Fibroblast of skin of left biceps (primary cell): ENCODE measurements around the gene C10orf95.
A peak's percentile ranks its signal among the peaks of the same experiment; 100 is the strongest.

Source experiments
- DNase-seq, 2 experiments: peaks; one replicate each; pipeline ENCODE4 v3.0.0-alpha.2; 2013; ENCODE audit warnings: low read depth in 2 of 2

C10orf95 gene

DNA sequence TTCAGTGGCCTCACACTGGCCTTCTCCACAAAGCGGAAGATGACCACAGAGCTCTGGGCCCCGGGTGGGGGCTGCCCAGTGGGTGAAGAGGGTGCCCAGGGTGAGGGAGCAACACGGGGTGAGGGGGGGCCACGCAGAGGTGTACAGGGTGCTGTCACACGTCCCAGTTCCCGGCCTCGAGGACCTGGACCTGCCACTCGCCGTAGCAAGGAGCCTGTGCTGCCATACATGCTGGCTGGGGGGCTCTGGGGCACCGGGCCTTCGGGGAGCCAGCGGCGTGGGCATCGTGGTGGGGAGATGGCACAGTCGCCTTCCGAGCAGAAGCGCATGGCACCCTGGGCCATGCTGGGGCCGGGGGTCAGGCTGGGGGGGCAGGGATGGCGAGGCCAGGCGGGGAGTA is 34.6 kb downstream of the C10orf95 start:
- no peak for DNase-seq

DNA sequence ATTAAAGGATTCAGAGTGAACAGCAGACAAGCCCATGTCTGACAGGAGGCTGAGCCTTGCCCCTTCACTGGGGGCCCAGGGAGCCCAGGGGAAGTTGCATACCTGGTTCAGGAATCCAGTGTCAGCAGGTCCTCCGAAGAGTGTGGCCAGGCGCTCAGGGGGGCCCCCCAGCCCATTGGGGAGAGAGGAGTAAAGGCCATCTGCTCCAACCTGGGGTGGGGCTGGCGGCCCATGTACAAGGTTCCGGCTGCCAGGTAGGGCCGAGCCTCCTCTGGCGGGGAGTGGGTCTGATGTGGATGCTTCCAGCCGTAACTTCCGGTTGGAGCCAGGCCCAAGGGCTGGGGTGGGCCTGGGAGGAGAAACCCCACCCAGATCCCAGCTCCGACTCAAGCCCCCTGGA is 35.1 kb downstream of the C10orf95 start:
- no peak for DNase-seq

GRCh38 chr10:102414749-102415148 is 36.6 kb downstream of the C10orf95 start:
- DNase-seq: no peak

DNA sequence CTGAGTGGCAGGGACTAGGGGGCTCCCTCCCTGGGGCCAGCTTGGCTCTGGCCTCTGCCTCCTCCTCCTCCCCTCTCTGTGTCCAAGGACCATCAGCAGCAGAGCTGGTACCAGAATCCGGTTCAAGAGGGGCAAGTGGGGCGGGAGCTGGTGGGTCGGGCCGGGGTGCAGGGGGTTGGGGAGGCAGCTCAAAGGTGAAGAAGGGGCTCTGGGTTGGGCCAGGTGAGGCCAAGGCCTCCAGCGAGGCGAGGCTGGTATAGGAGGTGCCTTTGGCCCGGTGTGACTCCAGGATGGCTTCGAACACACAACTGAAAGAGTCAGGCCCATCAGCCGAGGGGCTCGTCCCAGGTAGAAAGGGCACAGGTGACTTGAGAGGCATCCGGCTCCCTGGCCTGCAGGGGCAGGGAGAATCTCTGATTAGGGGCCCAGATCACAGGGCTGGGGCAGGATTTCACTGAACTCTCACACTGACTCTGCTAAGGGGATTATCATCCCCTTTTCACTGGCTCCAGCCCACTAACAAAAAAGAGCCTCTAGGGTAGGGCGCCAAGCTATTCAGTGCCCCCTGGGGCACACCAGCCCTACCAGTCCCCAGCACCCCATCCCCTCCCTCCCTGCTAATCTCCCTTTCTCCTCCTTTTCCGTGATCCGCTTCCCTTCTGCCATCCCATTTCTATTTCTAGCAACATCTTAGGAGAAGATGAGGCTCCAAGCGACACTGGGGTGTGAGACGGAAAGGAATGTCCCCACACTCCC is 37.4 kb downstream of the C10orf95 start:
- DNase-seq: no peak

GRCh38 chr10:102413053-102413705 is 38.2 kb downstream of the C10orf95 start:
- DNase-seq: no peak

DNA sequence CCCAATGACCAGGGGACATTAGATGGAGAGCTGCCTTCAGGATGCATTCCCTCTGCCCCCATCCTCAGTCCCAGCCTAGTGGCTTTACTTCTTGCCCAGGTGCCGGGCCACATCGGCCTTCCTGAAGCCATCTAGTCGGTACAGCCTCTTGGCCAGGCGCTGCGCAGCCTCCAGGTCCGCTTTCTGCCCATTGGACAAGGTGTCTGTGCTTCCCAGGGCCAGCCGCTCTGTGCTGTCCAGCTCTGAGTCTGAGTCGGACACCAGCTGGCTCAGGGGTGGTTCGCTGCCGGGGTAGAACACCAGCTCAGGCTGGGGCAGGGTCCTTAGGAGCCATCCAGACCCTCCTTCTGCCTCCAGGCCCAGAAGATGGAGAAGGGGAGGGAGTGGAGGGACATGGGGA is 39.0 kb downstream of the C10orf95 start:
- no peak for DNase-seq

GRCh38 chr10:102411341-102412255 is 39.7 kb downstream of the C10orf95 start:
- DNase-seq: no peak

- no peak for DNase-seq
Measured at GRCh38 chr10:102410429-102411073, 40.8 kb downstream of the C10orf95 start.

DNA sequence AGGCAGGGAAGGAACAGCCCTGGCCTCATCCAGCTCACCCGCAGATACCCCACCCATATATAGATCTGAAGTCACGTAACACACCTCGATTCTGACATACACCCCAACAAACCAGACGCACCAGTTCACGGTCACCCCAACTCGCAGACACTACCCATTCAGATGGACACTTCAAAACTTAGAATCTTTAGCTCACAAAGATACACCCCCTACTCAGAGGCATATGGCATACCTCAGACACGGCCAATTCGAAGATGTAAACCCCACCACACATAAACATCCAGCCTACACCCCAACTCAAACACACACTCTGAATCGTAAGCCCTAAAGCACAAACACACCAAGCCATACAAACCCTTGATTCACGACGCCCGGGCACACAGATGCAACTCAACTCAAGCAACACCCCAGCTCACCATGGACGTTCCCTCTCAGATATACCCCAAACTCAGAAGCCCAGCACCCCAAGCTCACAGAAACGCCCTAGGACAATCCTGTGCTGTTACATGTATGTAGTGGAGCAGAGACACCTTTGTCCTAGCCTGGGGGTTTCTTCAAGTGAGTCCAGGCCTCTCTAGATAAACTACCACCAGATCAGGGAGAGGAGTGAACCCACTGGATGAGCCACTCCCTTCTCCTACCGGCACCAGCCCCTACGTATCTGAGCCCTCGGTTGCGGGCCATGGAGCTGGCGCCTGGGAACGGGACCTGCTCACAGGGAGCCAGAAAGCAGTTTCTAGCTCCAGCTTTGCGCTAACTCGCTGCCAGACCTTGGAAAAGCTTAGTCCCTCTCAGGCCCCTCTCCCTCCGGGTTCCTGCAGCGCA is 41.5 kb downstream of the C10orf95 start:
- no peak for DNase-seq

GRCh38 chr10:102408728-102409603 is 42.4 kb downstream of the C10orf95 start:
- peak in 1 of 2 experiments; percentile 32 for DNase-seq

DNA sequence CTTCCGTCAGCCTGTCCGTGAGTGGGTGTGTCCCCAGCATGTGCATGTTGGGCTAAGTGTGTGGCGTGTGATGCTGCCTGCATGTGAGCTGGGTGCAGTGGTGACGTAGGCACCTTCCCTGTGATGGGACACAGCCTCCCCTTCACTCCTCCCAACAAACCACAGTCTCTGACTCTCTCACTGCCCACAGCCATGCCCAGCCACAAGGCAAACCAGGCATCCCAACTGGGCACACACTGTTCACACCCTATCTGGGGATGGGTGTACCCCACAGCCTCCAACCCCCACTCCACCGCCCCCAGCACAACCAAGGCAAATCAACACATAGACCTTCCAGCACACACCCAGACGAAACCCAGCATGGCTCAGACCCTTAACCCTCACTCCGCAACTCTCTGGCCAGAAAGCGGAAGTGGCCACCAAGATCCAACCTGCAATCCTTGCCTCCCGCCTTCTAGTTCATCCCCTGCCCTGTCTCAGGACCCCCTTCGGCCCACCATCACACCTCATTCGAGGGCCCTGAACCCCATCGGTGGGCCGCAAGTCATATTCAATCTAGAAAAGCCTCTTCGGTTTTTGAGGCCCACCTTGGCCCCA is 43.1 kb downstream of the C10orf95 start:
- no peak for DNase-seq

GRCh38 chr10:102407425-102408130 is 43.8 kb downstream of the C10orf95 start:
- no peak for DNase-seq

DNA sequence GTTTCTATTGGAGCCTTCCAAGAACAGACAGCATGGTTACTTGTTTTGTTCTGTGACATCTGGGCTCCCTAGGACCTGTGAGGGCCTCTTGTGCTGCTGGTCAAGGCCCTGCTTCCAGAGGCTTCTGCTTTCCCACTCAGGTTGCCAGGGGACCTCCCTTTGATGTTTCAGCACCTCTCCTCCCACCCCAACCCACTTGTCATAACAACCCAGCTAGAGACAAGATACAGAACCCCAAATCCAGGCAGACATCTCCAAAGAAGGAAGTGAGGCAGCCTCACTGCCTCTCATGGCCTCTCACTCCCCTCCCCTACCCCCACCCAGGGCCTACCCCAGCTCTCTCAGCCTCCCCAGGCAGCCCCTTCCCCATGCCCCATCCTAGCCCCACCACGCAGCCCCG is 44.5 kb downstream of the C10orf95 start:
- no peak for DNase-seq

DNA sequence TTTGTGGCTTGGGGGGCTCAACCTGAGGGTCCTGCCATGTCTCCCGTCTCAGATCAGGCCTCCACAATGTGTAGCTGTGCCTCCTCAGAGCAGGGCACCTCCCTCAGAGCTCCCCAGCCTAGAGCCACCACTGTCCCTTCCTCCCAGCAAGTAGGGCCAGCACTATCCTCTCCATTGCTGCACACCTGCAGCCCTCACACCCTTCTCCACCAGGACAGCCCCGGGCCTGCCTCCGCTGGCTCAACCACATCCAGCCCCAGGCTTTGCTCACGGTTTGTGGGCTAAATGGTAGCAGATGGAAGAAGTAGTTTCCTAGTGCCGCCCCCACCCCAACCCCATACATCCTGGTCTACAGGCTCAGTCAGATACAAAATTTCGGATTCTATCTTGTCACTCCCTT is 45.7 kb downstream of the C10orf95 start:
- DNase-seq: no peak

DNA sequence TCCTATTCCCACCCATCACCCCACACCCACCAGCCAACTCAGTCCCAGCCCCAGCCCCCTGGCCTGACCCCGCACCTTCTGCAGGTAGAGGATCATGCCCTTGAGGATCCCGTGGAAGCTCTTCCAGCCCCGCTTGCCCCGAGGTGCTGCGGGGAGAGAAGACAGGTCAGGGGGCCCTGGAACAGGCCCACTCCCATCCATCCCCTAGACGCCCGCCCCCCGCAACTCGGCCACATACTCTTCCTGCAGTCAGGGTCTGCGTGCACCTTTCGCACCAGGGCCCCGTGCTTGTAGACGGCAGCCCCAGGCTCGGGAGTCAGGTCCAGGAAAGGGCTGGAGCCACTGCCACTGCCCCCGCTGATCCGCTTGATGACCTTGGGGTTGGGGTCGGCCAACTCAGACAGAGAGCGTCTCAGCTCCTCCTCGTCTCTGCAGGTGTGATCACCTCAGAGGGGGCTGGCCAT is 46.2 kb downstream of the C10orf95 start:
- DNase-seq: no peak

- DNase-seq: no peak
Measured at GRCh38 chr10:102404361-102405107, 46.8 kb downstream of the C10orf95 start.

DNA sequence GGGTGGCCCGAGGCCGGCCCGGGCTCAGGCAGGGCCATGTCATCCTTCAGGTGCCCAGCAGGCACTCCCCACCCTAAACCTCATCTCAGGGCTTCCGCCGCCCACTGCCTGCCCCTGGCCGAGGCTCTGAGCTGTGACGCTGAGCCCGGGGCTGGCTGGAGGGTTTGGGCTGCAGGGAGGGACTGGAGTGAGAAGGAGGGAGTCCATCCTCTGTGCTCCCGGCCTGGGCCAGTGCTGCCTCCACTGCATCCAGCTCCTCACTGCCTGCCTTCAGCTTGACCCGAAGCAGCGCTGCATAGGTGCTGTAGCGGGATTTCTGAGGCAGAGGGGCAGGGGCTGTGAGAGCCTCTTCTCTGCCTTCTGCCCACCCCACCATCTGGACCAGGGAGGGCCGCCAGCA is 48.2 kb downstream of the C10orf95 start:
- no peak for DNase-seq

GRCh38 chr10:102402512-102402896 is 48.8 kb downstream of the C10orf95 start:
- no peak for DNase-seq
